B cell (primary cell): Measurements from ENCODE around the gene PPP2R5D. TPM values are rescaled to one million over a fixed set of nuclear protein-coding genes. Genes with fewer than 3 reads are reported as not detected.

ENCODE experiments used
- ATAC-seq: fragments of 200-7000 bp; cut with Tn5 transposase; one replicate; pipeline ENCODE4 v1.10.0; 2021; ENCODE audit warnings: low read depth, mild to moderate bottlenecking, moderate number of reproducible peaks, moderate library complexity
- CTCF ChIA-PET: fragments of 350-600 bp; sonication (Branson Sonifier 250); formaldehyde crosslinking; loops from one replicate; lab custom pipeline; 2021; ENCODE audit warnings: antibody characterized with exemption, inconsistent platforms; lab: Charles Lee
- POLR2A ChIA-PET: fragments of 350-600 bp; sonication (Branson Sonifier 250); formaldehyde crosslinking; loops from one replicate; lab custom pipeline; 2021; ENCODE audit warnings: antibody characterized with exemption; lab: Charles Lee
- DNase-seq: peaks from one replicate; pipeline ENCODE4 v3.0.0; 2013
- H2AFZ ChIP-seq: 2 replicates; pipeline ENCODE4 v1.6.1; 2012; ENCODE audit warnings: mild to moderate bottlenecking, low read depth, low read length; ENCODE audit not compliant: insufficient read depth, poor library complexity, severe bottlenecking
- H3K27ac ChIP-seq, 2 donors: 1 replicate in 1 of 2; 2 replicates in 1 of 2; pipeline ENCODE4 v1.5.1; 2012 to 2013; ENCODE audit warnings: low read length in 2 of 2, mild to moderate bottlenecking in 2 of 2, moderate library complexity in 1 of 2
- H3K27me3 ChIP-seq, 4 experiments: fragments of 200-600 bp in 1 of 4; sonication (generic) in 1 of 4; replicated peaks in 1 of 4; 1 replicate in 2 of 4; 2 replicates in 2 of 4; pipeline versions ENCODE4 v1.6.1 to v1.7.0; 2013 to 2016; ENCODE audit warnings: low read length in 3 of 4, mild to moderate bottlenecking in 2 of 4, mixed read lengths in 1 of 4, moderate library complexity in 1 of 4; ENCODE audit not compliant: insufficient read depth in 4 of 4, control insufficient read depth in 3 of 4; ENCODE audit errors: control extremely low read depth in 1 of 4
- H3K36me3 ChIP-seq, 2 experiments: replicated peaks in 1 of 2; 1 replicate in 1 of 2; 2 replicates in 1 of 2; pipeline versions ENCODE4 v1.6.1 to v1.7.1; 2013; ENCODE audit warnings: low read length in 1 of 2; ENCODE audit not compliant: insufficient read depth in 2 of 2, control insufficient read depth in 1 of 2; ENCODE audit errors: control extremely low read depth in 1 of 2, extremely low read depth in 1 of 2
- H3K4me1 ChIP-seq, 2 donors: fragments of 200-600 bp in 1 of 2; sonication (generic) in 1 of 2; 1 replicate in 1 of 2; 2 replicates in 1 of 2; pipeline versions ENCODE4 v1.5.1 to v1.6.1; 2013 to 2017; ENCODE audit warnings: low read length in 2 of 2; ENCODE audit not compliant: control insufficient read depth in 2 of 2, insufficient read depth in 2 of 2
- H3K4me2 ChIP-seq: replicated peaks from 2 replicates; pipeline ENCODE3; 2012; ENCODE audit warnings: mild to moderate bottlenecking, low read depth, low read length; ENCODE audit not compliant: poor library complexity, severe bottlenecking
- H3K4me3 ChIP-seq, 5 experiments: fragments of 200-600 bp in 1 of 5; sonication (generic) in 1 of 5; 1 replicate in 3 of 5; 2 replicates in 2 of 5; pipeline versions ENCODE4 v1.5.1 to v1.7.0; 2011 to 2016; ENCODE audit warnings: low read length in 4 of 5, mild to moderate bottlenecking in 4 of 5, low read depth in 2 of 5, control low read depth in 1 of 5, moderate library complexity in 1 of 5; ENCODE audit not compliant: insufficient read depth in 1 of 5; ENCODE audit errors: control extremely low read depth in 1 of 5, extremely low read depth in 1 of 5
- H3K79me2 ChIP-seq: fragments of 200-600 bp; sonication (generic); one replicate; pipeline ENCODE4 v1.6.0; 2016; ENCODE audit warnings: low read length; ENCODE audit not compliant: control insufficient read depth, insufficient read depth
- H3K9ac ChIP-seq: fragments of 200-600 bp; sonication (generic); 2 replicates; pipeline ENCODE4 v1.6.1; 2017; ENCODE audit warnings: mild to moderate bottlenecking, low read length, moderate library complexity
- H3K9me3 ChIP-seq, 3 donors: one replicate each; pipeline versions ENCODE4 v1.6.1 to v1.7.1; 2013; ENCODE audit warnings: low read length in 2 of 3; ENCODE audit not compliant: control insufficient read depth in 2 of 3, insufficient read depth in 1 of 3; ENCODE audit errors: control extremely low read depth in 1 of 3
- H4K20me1 ChIP-seq: 2 replicates; pipeline ENCODE4 v1.6.0; 2012; ENCODE audit warnings: mild to moderate bottlenecking, low read length; ENCODE audit not compliant: insufficient read depth, control insufficient read depth, poor library complexity, severe bottlenecking
- H3K27ac Mint-ChIP-seq: one replicate; pipeline ENCODE4 v1.8.0; 2021; ENCODE audit warnings: mixed read lengths
- H3K27me3 Mint-ChIP-seq: one replicate; pipeline ENCODE4 v1.8.0; 2021; ENCODE audit warnings: mixed read lengths
- H3K4me1 Mint-ChIP-seq: one replicate; pipeline ENCODE4 v1.8.0; 2021; ENCODE audit warnings: mixed read lengths
- H3K4me3 Mint-ChIP-seq: one replicate; pipeline ENCODE4 v1.8.0; 2021; ENCODE audit warnings: mixed read lengths
- H3K9me3 Mint-ChIP-seq: one replicate; pipeline ENCODE4 v1.8.0; 2022; ENCODE audit warnings: mixed read lengths; ENCODE audit not compliant: insufficient read depth
- CTCF ChIP-seq: fragments of 200-600 bp; IDR thresholded peaks from one replicate; pipeline ENCODE4 v1.8.0; 2022; ENCODE audit warnings: antibody characterized with exemption, mild to moderate bottlenecking
- EZH2 ChIP-seq: IDR thresholded peaks from 2 replicates; pipeline ENCODE4 v1.6.1; 2012; ENCODE audit warnings: borderline replicate concordance, low read depth, mild to moderate bottlenecking, moderate library complexity, low read length; ENCODE audit not compliant: insufficient read depth, poor library complexity, severe bottlenecking
- WGBS: methylation state at CpG from one replicate; pipeline ENCODE4 v1.1.5; 2013; ENCODE audit warnings: missing lambda C conversion rate; ENCODE audit not compliant: insufficient coverage; 5-methylcytosine and 5-hydroxymethylcytosine counted together
- intact Hi-C: fragments of 100-400 bp; cut with micrococcal nuclease; formaldehyde crosslinking; loops from one replicate; pipeline ENCODE4 v1.10.0; 2022
- polyA plus RNA-seq: library from polyadenylated mRNA; depleted of rRNA; stranded (reverse); fragments of >200 nt; gene quantifications from 2 replicates; pipeline ENCODE4 v1.2.3, GENCODE V29; 2012
- total RNA-seq, 2 donors: library from RNA; stranded (reverse); fragments of 120-200 nt in 1 of 2; gene quantifications; 1 replicate in 1 of 2; 2 replicates in 1 of 2; pipeline versions ENCODE4 v1.2.3 to v1.2.4, GENCODE V29; 2013 to 2022

PPP2R5D gene
- total and polyA plus RNA-seq, 2 donors (not counting 1 experiment from before 2014, with no cell fraction given): 23.2 to 23.6 TPM

- Mint-ChIP-seq H3K4me1 (peaks cover 55% of the 10 kb centered on the region), H3K9me3 (no peaks in the 10 kb centered on the region), H3K27me3 (no peaks in the 10 kb centered on the region), H3K27ac (peak overlapping the region; percentile 96), H3K4me3 (peak overlapping the region; percentile 91)
- H3K79me2 ChIP-seq: peaks cover 64% of the 10 kb centered on the region
- DNase-seq (no peak), ATAC-seq (no peak)
- peaks cover under 1 to 44% of the 10 kb centered on the region in 2 experiments for H3K36me3 ChIP-seq
- H3K27me3 ChIP-seq: no peaks in the 10 kb centered on the region
- no peak for TF ChIP-seq CTCF
- TF ChIP-seq EZH2: no peak
- peaks cover 20 to 29% of the 10 kb centered on the region in 2 donors for H3K4me1 ChIP-seq
- 2% methylated on average over 24 of the region's 25 CpGs for WGBS
- peak overlapping the region; percentile 73 for H3K9ac ChIP-seq
- H2AFZ ChIP-seq: peak overlapping the region; percentile 91
- ChIA-PET CTCF (interaction anchor here (0.6 to 1.9 kb wide), 6 partner anchors 29 to 225 kb away, joined by 3 to 6 read pairs (median 5); partner anchors contain the start of genes CNPY3 and PPP2R5D), POLR2A (interaction anchor here (0.8 to 2.5 kb wide), 8 partner anchors 29 to 1098 kb away, joined by 6 to 22 read pairs (median 10); partner anchors contain the start of genes CNPY3, CUL7, KLC4 and MRPL2)
- H3K4me3 ChIP-seq: peak overlapping the region; percentile 40 to 79 (median 70)
- peak overlapping the region; percentile 89 for H3K4me2 ChIP-seq
- peaks cover 38% of the 10 kb centered on the region for H4K20me1 ChIP-seq
- H3K27ac ChIP-seq: peak overlapping the region; percentile 35 to 69
- intact Hi-C loops: loop anchor here (1.0 to 5.0 kb wide), 4 partner anchors 8 to 450 kb away; partner anchors contain the start of genes ABCC10, PEX6 and RRP36
- H3K9me3 ChIP-seq: no peaks in the 10 kb centered on the region
Measured at GRCh38 chr6:43013097-43013842, 28.9 kb downstream of the PPP2R5D start.
